HG03439 (cell line): ENCODE results near the gene GRAMD2B.
"Not testable (repeated sequence)": the region's sequence is repeated elsewhere in the genome, so short reads cannot be mapped to it uniquely, and the experiment has no call there.

ENCODE experiments used
- ATAC-seq: cut with Tn5 transposase; IDR thresholded peaks from one replicate; pipeline ENCODE4 v1.9.1; 2021; ENCODE audit warnings: mild to moderate bottlenecking, moderate library complexity; ENCODE audit not compliant: unreplicated experiment

The GRAMD2B gene

DNA sequence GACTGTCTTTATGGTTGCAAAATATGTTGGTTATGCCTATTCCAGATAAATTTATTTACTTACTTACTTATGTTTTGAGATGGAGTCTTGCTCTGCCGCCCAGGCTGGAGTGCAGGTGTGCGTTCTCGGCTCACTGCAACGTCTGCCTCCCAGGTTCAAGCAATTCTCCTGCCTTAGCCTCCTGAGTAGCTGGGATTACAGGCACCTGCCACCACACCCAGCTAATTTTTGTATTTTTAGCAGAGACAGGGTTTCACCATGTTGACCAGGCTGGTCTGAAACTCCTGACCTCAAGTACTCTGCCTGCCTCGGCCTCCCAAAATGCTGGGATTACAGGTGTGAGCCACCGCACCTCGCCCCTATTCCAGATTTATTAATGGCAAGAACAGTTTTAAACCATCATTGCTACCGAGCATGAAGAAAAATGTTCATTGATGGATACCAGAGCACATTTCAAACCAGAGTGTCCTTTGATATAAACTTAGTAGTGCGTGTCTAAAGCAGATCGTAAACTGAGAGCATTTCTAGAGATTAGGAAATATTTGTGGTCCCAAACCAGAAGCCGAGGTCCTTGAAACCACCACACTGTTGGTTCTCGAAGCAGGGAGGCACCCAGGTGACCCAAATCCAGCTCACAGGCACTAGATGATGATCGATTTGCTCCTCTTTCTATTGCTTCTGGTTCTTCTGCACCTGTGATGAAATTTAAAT lies 85.2 kb downstream of the GRAMD2B start:
- no peak for ATAC-seq

DNA sequence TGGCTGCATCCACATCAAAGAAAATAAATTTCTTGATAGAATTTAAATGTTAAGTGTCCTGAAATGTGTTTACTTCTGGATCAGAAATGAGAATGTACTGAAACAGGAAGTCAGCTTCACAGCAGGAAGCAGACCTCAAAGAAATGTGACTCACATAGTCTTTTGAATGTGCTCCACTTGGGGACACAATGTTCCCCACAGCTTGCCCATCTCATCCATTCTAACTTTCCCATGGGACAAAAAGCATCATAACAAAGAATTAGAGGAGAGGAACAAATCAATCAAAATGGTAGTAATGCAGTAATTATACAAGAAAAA lies 85.7 kb downstream of the GRAMD2B start:
- no peak for ATAC-seq

DNA sequence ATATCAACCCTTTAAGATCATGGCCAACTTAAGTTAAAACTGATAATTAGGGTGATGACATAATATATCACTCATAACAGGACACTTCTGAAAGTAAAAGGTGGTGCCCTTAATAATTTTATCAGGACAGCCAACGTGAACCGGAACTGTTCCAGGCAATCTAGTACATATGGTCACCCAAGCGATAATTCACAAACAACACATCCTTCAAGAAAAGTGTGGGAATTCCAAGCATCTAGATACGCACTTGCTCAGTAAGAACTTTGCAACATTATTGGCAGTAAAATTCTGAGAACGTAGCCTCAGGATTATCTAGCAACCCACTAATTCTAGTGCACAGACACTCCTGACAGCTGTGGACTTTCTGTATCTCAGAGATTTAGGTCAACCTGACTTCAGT lies 86.1 kb downstream of the GRAMD2B start:
- ATAC-seq, result no peak

DNA sequence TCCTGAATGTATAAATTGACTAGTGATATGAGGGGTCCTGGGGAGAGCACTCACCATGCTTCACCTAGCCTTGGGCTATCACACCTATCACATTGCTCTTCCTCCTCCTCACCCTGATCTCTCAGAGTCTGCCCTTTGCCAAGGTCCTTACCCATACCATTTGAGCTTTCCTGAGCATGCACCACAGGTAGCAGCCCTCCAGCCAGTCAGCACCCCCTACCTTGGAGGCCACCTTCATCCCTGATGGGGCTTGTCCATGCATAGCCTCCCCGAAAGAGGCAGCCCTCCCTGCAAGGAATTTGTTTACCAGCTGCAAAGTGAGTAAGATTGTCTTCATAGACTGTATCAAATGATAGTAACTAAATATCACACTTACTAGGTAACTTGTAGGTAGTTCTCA lies 88.8 kb downstream of the GRAMD2B start:
- ATAC-seq, result no peak

DNA sequence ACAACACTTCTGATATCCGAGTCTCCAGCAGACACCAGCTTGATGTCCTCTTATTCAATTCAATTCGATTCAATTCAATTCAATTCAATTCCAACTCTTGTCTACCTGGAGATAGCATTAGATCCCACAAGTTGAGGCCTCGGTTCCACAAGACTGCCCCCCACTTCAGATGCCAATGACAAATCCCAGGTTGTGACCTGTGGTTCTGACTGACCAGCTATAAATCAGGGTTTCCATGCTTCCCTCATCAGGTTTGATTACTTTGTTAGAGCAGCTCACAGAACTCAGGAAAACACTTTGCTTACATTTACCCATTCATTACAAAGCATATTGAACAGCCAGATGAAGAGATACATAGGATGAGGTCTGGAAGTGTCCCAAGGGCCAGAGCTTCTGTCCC lies 89.2 kb downstream of the GRAMD2B start:
- no peak for ATAC-seq

DNA sequence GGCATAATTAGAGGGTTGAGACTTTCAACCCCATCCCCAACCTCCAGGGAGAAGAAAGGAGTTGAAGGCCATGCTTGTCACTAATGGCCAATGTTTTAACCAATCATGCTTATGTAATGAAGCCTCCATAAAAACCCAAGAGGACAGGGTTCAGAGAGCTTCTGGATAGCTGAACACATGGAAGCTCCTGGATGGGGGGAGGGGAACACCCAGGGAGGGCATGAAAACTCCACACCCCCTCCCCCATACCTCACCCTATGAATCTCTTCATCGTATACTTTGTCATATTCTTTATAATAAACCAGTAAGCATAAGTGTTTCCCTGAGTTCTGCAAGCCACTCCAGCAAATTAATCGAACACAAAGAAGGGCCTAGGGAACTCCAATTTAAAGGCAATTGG lies 90.1 kb downstream of the GRAMD2B start:
- no peak for ATAC-seq

DNA sequence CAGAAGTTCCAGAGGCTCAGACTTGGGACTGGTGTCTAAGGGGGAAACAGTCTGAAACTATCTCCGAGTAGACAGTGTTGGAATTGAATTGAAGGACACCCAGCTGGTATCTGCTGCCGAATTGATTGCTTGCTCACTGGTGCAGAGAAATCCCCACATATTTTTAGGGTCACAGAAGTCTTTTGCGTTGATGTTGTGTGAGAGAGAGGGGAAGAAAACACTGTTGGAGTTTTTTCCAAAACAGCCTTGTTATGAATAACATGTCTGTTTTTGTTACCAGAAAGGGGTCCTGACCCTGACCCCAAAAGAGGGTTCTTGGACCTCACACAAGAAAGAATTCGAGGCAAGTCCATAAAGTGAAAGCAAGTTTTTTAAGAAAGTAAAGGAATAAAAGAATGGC lies 90.5 kb downstream of the GRAMD2B start:
- ATAC-seq, result no peak

DNA sequence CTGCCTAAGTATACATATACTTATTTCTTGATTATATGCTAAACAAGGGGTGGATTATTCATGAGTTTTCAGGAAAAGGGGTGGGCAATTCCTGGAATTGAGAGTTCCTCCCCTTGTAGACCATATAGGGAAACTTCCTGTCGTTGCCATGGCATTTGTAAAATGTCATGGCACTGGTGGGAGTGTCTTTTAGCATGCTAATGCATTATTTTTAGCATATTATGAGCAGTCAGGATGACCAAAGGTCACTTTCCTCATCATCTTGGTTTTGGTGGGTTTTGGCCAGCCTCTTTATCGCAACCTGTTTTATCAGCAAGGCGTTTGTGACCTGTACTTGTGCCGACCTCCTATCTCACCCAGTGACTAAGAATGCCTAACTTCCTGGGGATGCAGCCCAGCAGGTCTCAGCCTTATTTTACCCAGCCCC lies 90.9 kb downstream of the GRAMD2B start:
- ATAC-seq, result no peak

DNA sequence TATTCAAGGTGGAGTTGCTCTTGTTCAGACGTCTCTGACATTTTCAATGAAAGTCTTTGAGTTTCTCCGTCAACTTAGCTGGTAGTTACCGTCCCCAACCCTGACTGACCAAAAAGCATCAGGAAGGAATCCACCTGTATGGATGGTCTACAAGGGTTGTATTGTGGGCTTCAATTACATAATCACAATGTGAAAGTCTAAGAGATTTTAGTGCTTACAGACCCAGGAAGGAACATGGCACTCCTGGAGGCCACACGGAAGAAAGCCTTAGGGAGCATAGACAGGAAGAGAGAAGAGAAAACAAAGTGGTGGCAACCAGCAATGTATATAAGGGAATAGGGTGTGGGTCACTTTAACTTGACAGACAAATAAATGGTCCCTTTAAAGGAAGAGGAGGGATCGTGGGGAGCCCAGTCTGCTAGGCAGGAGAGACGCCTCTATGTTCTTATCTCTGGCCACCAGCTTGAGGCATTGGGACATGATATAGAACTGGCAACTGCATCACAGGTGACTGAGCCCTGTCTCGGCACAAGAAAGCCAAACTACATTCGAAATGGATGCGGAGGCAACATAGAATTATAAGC lies 91.4 kb downstream of the GRAMD2B start:
- ATAC-seq, result no peak

DNA sequence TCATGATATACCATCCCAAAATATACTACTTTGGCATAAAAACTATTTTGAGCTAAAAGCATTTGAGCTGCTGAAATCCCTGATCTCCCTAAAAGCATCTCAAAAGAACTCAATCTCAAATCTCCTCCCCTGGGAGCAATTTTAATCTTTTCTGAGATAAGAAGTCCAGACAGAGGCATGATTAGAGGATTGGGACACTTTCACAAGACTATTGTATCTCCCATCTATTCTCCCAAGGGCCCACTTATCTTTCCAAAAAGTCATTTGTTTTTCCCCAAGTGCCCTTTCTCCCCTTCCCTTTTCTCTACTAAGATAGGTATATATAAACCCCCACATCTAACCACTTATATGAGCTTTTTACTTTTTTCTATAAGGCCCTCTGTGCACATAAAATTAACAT lies 92.1 kb downstream of the GRAMD2B start:
- ATAC-seq, result no peak

DNA sequence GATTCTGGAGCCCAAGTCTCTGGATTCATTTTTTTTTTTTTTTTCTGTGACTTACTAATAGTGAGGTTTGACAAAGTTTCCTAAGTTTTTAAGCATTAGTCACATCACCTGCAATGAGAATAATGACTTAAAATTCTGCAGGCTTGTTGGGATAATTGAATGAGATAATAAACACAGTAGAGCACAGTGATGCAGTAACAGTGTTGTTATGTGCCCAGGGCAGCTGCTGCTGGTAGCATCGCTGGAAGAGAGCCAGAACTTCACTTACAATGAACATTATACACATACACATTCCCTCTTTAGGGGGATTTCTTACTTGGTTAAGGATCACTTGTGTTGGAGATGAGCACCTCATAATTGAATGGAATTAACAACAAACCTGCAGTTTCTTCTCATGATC lies 92.9 kb downstream of the GRAMD2B start:
- ATAC-seq, result no peak

DNA sequence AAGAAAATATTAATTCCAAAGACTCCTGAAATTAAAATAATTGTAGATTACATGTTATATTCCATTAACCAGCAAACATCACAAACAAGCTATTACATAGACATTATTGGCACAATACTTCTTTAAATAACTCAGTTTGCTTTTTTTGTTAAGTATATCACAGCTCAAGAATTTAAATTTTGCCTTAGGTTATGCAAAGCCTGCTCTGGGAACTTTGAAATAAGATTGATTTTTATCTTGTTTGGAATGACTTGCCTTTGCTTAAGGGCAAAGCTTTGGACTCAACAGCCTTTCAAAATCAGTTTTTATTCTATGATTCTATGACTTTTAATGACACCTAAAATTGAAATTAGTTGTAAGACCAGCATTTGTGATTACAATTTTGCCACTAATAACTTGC lies 93.6 kb downstream of the GRAMD2B start:
- no peak for ATAC-seq

DNA sequence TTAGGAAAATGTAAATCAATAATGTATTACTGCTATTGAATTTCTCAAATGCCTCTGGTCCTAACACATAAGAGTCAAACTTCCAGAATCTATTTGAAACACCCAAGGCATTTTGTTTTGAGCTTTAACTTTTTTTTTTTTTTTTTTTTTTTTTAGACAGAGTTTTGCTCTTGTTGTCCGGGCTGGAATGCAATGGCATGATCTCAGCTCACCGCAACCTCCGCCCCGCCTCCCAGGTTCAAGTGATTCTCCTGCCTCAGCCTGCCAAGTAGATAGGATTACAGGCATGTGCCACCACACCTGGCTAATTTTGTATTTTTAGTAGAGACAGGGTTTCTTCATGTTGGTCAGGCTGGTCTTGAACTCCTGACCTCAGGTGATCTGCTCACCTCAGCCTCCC lies 96.0 kb downstream of the GRAMD2B start:
- ATAC-seq, result not testable (repeated sequence)

DNA sequence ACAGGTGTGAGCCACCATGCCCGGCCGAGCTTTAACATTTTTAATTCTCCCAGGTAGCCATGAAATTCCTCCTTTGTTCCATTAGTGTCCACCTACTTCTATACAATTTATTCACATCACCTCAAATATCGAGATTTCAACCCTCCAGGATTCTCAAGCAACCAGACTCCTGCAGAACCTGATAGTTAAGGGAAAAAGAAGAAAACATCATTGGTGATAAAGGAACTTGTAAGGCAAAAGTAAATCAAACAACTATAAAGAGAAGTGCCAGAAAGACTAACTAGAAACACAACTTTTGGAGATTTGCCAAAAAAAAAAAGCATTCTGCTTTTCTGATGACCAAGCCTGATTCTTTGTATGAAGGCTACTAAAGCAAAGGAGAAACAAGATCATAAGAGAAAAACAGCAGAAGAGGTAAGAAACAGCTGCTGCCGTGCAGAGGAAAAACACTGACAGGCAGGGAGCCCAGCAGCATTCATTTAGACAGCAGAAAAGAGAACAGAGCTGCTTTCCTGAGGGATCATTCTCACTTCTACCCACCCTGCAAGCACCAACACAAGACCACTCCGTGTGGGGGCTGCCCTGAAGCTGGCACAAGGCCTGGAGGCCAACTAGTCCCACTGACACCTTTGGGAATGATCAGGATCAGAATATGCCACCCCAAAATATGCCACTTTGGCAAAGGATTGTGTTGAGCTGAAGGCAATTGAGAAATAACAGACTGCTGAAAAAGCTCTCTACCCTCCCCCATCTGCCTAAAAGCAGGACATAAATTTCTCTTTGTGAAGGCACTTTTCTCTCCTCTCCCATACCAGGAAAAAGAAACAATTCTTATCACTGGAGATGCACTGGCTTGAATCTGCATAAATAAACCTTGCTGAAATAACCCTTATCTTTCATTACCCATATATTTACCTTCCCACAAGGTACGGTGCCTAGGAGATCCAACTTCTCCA lies 96.7 kb downstream of the GRAMD2B start:
- no peak for ATAC-seq

DNA sequence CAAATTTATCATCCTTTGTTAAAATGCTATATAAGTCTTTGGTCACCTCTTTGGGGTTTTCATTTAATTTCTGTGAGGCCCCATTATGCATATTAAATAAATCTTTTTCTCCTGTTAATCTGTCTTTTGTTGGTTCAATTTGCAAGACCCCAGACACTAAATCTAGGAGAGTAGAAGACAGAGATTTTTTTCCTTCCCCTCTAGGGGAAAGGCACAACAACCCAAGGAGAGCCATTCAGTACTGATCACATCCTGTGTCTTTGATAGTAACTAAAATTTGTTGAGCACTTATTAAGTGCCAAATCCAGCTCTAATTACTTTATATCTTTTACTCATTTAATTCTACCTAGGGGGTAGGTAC lies 97.4 kb downstream of the GRAMD2B start:
- no peak for ATAC-seq

DNA sequence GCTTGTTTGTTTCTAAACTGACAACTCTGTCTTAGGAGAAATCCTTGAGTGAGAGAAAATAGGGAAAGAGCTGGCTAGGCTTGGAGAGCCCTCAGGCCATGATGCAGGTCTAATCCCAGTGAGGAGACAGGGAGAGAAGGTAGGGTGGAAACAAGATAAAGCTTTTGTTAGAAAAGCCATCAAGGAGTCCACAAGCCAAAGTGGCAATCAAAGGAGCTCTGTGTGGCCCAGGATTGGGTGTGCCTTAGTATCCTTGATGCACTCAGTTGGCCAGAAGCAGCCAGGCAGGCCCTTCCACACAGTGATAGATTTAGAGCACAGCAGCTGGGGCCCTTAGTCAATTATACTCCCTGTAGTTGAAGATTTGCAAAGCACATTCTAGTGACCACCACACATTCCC lies 97.9 kb downstream of the GRAMD2B start:
- no peak for ATAC-seq

DNA sequence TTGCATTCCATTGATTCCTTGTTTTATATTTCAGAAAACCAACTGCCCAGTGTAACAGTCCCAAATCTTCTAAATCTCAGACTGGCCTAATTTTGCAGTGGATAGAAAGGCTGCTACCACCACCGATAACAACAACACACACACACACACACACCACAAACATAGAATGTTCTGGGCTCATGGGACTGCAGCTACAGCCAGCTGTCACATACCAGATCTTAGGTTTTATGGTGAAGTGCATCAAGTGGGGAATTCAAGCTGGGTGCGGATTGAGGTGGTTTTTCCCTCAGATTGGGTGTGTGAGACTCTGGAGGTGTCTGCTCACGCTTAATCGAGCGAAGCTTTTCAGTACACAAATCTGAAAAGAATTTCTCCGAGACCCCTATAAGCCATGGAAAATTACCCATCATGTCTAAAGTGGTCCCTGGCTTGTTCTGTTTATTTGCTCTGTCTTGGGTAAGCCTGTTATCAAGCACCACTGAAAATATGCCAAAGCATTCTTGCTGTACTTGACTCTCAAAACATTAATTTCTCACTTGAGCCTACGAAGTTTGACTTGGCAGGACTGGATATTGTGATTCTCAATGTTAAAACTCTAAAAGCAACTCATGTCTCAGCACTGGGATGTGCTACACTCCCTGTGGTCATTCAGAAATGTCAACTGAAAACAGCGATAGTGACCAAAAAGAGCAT lies 100.8 kb downstream of the GRAMD2B start:
- ATAC-seq, result no peak

DNA sequence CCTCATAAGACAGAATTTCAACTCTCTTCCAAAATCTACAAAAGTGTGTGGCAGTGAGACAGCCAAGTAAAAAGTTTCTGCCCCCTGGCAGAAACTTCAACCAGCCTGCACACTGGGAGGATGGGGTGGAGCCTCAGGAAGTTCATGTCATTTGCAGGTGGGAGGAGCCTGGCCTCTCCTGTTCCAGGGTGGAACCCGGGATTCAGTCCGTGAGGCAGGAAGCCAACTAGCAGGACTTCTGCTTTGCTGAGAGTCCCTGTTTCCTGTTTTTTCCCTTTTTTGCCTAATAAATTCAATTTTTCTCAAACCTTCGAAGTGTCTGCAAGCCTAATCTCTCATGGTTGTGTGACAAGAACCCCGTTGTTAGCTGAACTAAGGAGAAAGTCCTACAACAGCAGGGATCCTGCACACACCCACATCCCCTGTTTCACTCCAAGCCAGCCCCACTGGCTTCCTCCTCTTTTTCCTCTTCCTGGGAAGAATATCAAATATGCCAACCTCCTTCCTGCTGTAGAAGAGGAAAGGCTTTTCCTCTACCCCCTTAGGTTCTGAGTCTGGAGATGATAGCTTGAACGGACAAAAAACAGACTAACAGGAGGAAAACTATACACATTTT lies 102.5 kb downstream of the GRAMD2B start:
- ATAC-seq, result no peak

DNA sequence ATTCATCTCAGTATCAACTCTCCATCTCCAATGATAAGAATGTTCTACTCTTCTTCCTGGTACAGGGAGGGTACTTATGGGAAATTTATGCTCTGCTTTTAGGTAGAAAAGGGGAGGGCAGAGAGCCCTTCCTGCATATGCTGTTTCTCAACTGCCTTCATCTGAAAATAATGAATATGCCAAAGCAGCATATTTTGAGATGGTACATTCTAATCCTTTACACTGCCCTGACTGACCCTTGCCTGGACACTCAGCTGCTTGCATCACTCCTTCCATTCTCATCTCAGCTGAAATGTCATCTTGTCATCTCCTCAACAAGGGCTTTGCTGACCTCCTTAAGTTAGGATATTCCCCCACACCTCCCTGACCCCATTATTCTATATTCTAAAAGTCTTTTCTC lies 103.3 kb downstream of the GRAMD2B start:
- no peak for ATAC-seq

DNA sequence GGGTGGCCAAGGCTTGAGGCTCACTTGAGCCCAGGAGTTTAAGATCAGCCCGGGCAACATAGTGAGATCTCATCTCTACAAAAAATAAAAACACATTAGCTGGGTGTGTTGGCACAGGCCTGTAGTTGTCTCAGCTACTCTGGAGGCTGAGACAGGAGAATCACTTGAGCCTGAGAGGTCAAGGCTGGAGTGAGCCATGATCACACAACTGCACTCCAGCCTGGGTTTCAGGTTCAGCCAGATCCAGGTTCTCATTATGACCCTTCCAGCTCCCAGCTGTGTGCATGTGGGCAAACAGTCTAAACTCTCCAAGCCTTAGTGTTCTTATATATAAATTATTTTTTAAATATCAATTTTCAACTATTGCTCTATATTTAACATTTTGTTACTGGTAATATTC lies 103.9 kb downstream of the GRAMD2B start:
- ATAC-seq, result no peak

DNA sequence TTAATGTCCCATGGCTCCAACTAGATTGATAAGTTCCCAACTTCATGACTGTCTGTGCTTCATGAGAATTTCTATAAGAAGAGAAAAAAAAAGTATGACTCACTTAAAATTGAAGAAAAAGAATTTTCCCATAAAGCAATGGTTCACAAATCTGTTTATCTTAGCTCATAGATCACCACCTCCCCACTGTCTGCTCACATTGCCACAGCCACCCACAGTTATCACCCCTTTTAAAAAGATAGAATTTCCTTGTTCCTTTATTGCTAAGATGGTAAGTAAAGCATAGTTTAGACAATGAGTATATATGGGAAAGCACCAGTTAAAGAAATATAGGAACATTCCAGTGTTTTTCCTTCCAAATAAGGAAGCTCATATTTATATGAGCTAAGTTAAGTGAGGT lies 104.7 kb downstream of the GRAMD2B start:
- ATAC-seq, result no peak
